Central memory CD8-positive, alpha-beta T cell (primary cell): Measurements from ENCODE around the gene ZKSCAN2.
A peak's percentile ranks its signal among the peaks of the same experiment; 100 is the strongest.

Source experiments
- ATAC-seq: fragments of 150-1000 bp; cut with Tn5 transposase; replicated peaks from 2 replicates; pipeline ENCODE4 v1.10.0; 2022; ENCODE audit warnings: mild to moderate bottlenecking, moderate FRiP score, moderate number of reproducible peaks; ENCODE audit not compliant: poor library complexity, severe bottlenecking; ENCODE audit errors: extremely low read depth
- DNase-seq, 2 donors: peaks; one replicate each; pipeline ENCODE4 v3.0.0; 2021; ENCODE audit warnings: low spot score in 2 of 2
- H3K27ac Mint-ChIP-seq: one replicate; pipeline ENCODE4 v1.8.0; 2022; ENCODE audit warnings: low read depth, mild to moderate bottlenecking, moderate library complexity, mixed read lengths
- H3K27me3 Mint-ChIP-seq: one replicate; pipeline ENCODE4 v1.8.0; 2022; ENCODE audit warnings: mixed read lengths
- H3K36me3 Mint-ChIP-seq: one replicate; pipeline ENCODE4 v1.8.0; 2022; ENCODE audit warnings: mild to moderate bottlenecking, moderate library complexity, mixed read lengths; ENCODE audit not compliant: insufficient read depth
- H3K4me1 Mint-ChIP-seq: one replicate; pipeline ENCODE4 v1.8.0; 2022; ENCODE audit warnings: mixed read lengths
- H3K4me3 Mint-ChIP-seq: one replicate; pipeline ENCODE4 v1.8.0; 2022; ENCODE audit warnings: mild to moderate bottlenecking, moderate library complexity, mixed read lengths
- H3K9me3 Mint-ChIP-seq: one replicate; pipeline ENCODE4 v1.8.0; 2022; ENCODE audit warnings: mixed read lengths

ZKSCAN2 gene

GRCh38 chr16:25260416-25260815 lies 2.8 kb upstream of the ZKSCAN2 start:
- Mint-ChIP-seq H3K36me3 (peaks cover 36% of the 10 kb centered on the region), H3K27me3 (no peaks in the 10 kb centered on the region), H3K4me3 (no peak overlapping the region), H3K27ac (no peak overlapping the region), H3K4me1 (peaks cover 64% of the 10 kb centered on the region), H3K9me3 (no peaks in the 10 kb centered on the region)
- DNase-seq (no peak), ATAC-seq (no peak)

- H3K9me3 Mint-ChIP-seq, result no peaks in the 10 kb centered on the region
- peaks cover 54% of the 10 kb centered on the region for H3K4me1 Mint-ChIP-seq
- H3K27ac Mint-ChIP-seq, result peak overlapping the region; percentile 93
- no peaks in the 10 kb centered on the region for H3K27me3 Mint-ChIP-seq
- peaks cover 35% of the 10 kb centered on the region for H3K36me3 Mint-ChIP-seq
- H3K4me3 Mint-ChIP-seq, result peak overlapping the region; percentile 91
- DNase-seq (no peak), ATAC-seq (no peak)
These were observed 1.2 kb upstream of the ZKSCAN2 start for GRCh38 chr16:25258861-25259179.

GRCh38 chr16:25257956-25258860 lies 563 bp upstream of the ZKSCAN2 start:
- peak overlapping the region; percentile 93 for H3K27ac Mint-ChIP-seq
- peak; percentile 44 for ATAC-seq
- peak in 1 of 2 donors; percentile 66 for DNase-seq
- peaks cover 53% of the 10 kb centered on the region for H3K4me1 Mint-ChIP-seq
- H3K27me3 Mint-ChIP-seq, result no peaks in the 10 kb centered on the region
- peaks cover 37% of the 10 kb centered on the region for H3K36me3 Mint-ChIP-seq
- peak overlapping the region; percentile 91 for H3K4me3 Mint-ChIP-seq
- H3K9me3 Mint-ChIP-seq, result no peaks in the 10 kb centered on the region

GRCh38 chr16:25256695-25257469 lies 763 bp downstream of the ZKSCAN2 start:
- Mint-ChIP-seq H3K27ac (peak overlapping the region; percentile 93), H3K4me1 (peaks cover 46% of the 10 kb centered on the region), H3K9me3 (no peaks in the 10 kb centered on the region)

DNA sequence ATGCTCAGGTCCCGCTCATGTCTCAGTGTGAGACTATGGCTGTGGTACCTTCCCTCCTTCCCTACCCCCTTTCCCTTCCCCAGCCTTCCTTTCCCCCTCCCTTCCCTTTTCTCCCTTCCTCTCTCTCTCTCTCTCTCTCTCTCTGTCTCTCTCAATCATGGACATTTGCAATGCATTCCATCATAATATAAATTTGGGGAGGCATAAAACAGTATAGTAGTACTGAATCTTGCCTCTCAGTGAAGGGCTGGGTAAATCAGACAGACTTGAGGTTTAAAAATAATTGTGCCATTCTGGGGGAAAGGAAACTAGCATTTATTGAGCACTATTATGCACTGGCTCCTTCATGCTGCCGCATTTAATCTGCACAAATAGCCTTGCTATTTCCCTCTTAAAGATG lies 4.3 kb downstream of the ZKSCAN2 start:
- no peak for DNase-seq
- H3K27ac Mint-ChIP-seq, result no peak overlapping the region
- H3K36me3 Mint-ChIP-seq, result peaks cover 30% of the 10 kb centered on the region
- H3K9me3 Mint-ChIP-seq, result no peaks in the 10 kb centered on the region
- peaks cover 21% of the 10 kb centered on the region for H3K4me1 Mint-ChIP-seq
- H3K4me3 Mint-ChIP-seq, result no peak overlapping the region
- no peak for ATAC-seq
- H3K27me3 Mint-ChIP-seq, result no peaks in the 10 kb centered on the region

More at GRCh38 chr16:25256695-25257469, 763 bp downstream of the ZKSCAN2 start:
- DNase-seq (no peak), ATAC-seq (no peak)
- Mint-ChIP-seq H3K4me3 (peak overlapping the region; percentile 91), H3K27me3 (no peaks in the 10 kb centered on the region), H3K36me3 (peaks cover 29% of the 10 kb centered on the region)

DNA sequence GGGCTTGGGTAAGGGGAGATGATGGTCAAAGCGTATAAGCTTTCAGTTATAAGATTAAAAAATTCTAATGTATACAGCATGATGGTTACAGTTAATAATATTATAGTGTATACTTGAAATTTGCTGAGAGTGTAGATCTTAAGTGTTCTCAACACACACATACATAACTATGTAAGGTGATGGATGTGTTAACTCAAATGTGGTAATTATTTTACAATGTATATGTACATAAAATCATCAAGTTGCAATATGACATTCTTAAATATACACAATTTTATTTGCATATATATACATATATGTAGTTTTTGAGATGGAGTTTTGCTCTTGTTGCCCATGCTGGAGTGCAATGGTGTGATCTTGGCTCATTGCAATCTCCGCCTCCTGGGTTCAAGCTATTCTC lies 7.2 kb downstream of the ZKSCAN2 start:
- ATAC-seq (no peak), DNase-seq (no peak)
- no peaks in the 10 kb centered on the region for H3K27me3 Mint-ChIP-seq
- H3K4me1 Mint-ChIP-seq, result no peaks in the 10 kb centered on the region
- no peak overlapping the region for H3K27ac Mint-ChIP-seq
- H3K4me3 Mint-ChIP-seq, result no peak overlapping the region
- H3K36me3 Mint-ChIP-seq, result peaks cover 17% of the 10 kb centered on the region
- H3K9me3 Mint-ChIP-seq, result no peaks in the 10 kb centered on the region

DNA sequence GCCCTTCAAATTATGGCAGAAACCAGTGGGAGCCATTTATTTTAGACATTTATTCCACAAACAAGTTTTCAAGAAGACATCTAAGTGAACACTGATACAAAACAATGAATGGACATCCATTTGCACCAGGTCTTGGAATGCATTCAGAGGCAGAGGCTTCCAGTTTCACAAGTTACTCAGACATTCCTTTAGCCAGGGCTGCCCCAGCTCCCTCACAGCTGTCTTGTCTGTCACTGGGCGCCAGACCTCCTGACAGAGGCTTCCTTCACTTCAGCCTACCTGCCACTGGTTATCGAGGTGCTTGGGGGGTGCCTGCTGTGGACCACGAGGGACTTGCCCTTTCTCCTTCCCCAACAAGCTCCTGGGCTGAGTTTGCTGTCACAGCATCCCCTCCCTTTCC lies 21.7 kb downstream of the ZKSCAN2 start:
- Mint-ChIP-seq H3K9me3 (no peaks in the 10 kb centered on the region), H3K27me3 (no peaks in the 10 kb centered on the region), H3K36me3 (peaks cover 3% of the 10 kb centered on the region), H3K4me1 (no peaks in the 10 kb centered on the region), H3K4me3 (no peak overlapping the region), H3K27ac (no peak overlapping the region)
- ATAC-seq (no peak), DNase-seq (no peak)

GRCh38 chr16:25228372-25228771 lies 29.3 kb downstream of the ZKSCAN2 start:
- H3K36me3 Mint-ChIP-seq, result peaks cover 5% of the 10 kb centered on the region
- no peak overlapping the region for H3K4me3 Mint-ChIP-seq
- no peaks in the 10 kb centered on the region for H3K27me3 Mint-ChIP-seq
- no peaks in the 10 kb centered on the region for H3K4me1 Mint-ChIP-seq
- no peak for ATAC-seq
- no peak for DNase-seq
- H3K27ac Mint-ChIP-seq, result no peak overlapping the region
- no peaks in the 10 kb centered on the region for H3K9me3 Mint-ChIP-seq

- no peaks in the 10 kb centered on the region for H3K27me3 Mint-ChIP-seq
- peak overlapping the region; percentile 29 for H3K27ac Mint-ChIP-seq
- H3K36me3 Mint-ChIP-seq, result peaks cover 3% of the 10 kb centered on the region
- no peaks in the 10 kb centered on the region for H3K9me3 Mint-ChIP-seq
- DNase-seq, result no peak
- H3K4me1 Mint-ChIP-seq, result no peaks in the 10 kb centered on the region
- no peak overlapping the region for H3K4me3 Mint-ChIP-seq
- ATAC-seq, result no peak
These were observed 32.8 kb downstream of the ZKSCAN2 start for GRCh38 chr16:25224731-25225319.

GRCh38 chr16:25223964-25224363 lies 33.7 kb downstream of the ZKSCAN2 start:
- peaks cover 3% of the 10 kb centered on the region for H3K36me3 Mint-ChIP-seq
- no peaks in the 10 kb centered on the region for H3K27me3 Mint-ChIP-seq
- ATAC-seq (no peak), DNase-seq (no peak)
- H3K9me3 Mint-ChIP-seq, result no peaks in the 10 kb centered on the region
- H3K4me1 Mint-ChIP-seq, result no peaks in the 10 kb centered on the region
- no peak overlapping the region for H3K4me3 Mint-ChIP-seq
- H3K27ac Mint-ChIP-seq, result no peak overlapping the region

- H3K27me3 Mint-ChIP-seq, result peaks cover 7% of the 10 kb centered on the region
- H3K27ac Mint-ChIP-seq, result no peak overlapping the region
- no peak overlapping the region for H3K4me3 Mint-ChIP-seq
- H3K36me3 Mint-ChIP-seq, result peaks cover 3% of the 10 kb centered on the region
- H3K9me3 Mint-ChIP-seq, result no peaks in the 10 kb centered on the region
- H3K4me1 Mint-ChIP-seq, result no peaks in the 10 kb centered on the region
- no peak for ATAC-seq
- DNase-seq, result no peak
These were observed 34.7 kb downstream of the ZKSCAN2 start for GRCh38 chr16:25222959-25223358.

GRCh38 chr16:25219070-25219737 lies 38.4 kb downstream of the ZKSCAN2 start:
- Mint-ChIP-seq H3K27ac (no peak overlapping the region), H3K27me3 (peaks cover 21% of the 10 kb centered on the region), H3K4me1 (no peaks in the 10 kb centered on the region), H3K36me3 (peaks cover 3% of the 10 kb centered on the region), H3K9me3 (no peaks in the 10 kb centered on the region), H3K4me3 (no peak overlapping the region)
- DNase-seq (no peak), ATAC-seq (no peak)
